Measurements from ENCODE around the gene RHOF. TPM values are rescaled to one million over a fixed set of nuclear protein-coding genes. Genes with fewer than 3 reads are reported as not detected.
A peak's percentile ranks its signal among the peaks of the same experiment; 100 is the strongest.

The RHOF gene
- total and polyA plus RNA-seq, 12 donors = 4.1 to 49.5 (median 21.8) TPM

DNA sequence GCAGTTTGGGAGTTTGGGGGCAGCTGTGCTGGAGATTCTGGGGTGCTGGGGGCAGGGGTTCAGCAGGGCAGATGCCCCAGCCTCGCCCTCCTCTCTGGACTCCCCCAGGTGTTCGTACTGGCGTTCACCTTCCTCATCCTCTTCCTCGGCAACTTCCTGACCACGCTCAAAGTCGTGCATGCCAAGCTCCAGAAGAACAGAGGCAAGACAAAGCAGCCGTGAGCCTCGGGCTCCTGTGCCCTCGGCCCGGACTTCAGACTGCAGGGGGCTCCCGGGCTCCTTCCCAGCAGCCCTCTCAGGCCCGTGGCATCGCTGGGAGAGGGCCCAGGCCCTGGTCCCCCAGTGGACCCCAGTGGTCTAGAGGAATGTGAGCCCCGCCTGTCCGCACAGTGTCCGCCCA, 18.0 kb downstream of the RHOF start:
- no peaks in the 10 kb centered on the region for H3K9me3 ChIP-seq (replicated peaks in 1 of 3)
- no peak for DNase-seq
- H3K27ac ChIP-seq = no peak overlapping the region
- H3K4me3 ChIP-seq = no peak overlapping the region
- H3K4me1 ChIP-seq (replicated peaks in 1 of 2) = peaks cover 0 to 9% of the 10 kb centered on the region in 2 donors
- intact Hi-C loops (cut with DNase I) = loop anchor here in 1 of 2 donors (2.0 kb wide), 1 partner anchor 81 kb away; no protein-coding TSS in a partner anchor
- H3K36me3 ChIP-seq (replicated peaks in 1 of 2) = no peaks in the 10 kb centered on the region
- H3K27me3 ChIP-seq = no peaks in the 10 kb centered on the region
- WGBS, 4 donors = 80 to 85% (median 80%) methylated on average over 6 to 16 of the region's 16 CpGs
- TF ChIP-seq, protein P1, sequence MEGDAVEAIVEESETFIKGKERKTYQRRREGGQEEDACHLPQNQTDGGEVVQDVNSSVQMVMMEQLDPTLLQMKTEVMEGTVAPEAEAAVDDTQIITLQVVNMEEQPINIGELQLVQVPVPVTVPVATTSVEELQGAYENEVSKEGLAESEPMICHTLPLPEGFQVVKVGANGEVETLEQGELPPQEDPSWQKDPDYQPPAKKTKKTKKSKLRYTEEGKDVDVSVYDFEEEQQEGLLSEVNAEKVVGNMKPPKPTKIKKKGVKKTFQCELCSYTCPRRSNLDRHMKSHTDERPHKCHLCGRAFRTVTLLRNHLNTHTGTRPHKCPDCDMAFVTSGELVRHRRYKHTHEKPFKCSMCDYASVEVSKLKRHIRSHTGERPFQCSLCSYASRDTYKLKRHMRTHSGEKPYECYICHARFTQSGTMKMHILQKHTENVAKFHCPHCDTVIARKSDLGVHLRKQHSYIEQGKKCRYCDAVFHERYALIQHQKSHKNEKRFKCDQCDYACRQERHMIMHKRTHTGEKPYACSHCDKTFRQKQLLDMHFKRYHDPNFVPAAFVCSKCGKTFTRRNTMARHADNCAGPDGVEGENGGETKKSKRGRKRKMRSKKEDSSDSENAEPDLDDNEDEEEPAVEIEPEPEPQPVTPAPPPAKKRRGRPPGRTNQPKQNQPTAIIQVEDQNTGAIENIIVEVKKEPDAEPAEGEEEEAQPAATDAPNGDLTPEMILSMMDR (IDR thresholded peaks at IDR 0.05) = no peak

DNA sequence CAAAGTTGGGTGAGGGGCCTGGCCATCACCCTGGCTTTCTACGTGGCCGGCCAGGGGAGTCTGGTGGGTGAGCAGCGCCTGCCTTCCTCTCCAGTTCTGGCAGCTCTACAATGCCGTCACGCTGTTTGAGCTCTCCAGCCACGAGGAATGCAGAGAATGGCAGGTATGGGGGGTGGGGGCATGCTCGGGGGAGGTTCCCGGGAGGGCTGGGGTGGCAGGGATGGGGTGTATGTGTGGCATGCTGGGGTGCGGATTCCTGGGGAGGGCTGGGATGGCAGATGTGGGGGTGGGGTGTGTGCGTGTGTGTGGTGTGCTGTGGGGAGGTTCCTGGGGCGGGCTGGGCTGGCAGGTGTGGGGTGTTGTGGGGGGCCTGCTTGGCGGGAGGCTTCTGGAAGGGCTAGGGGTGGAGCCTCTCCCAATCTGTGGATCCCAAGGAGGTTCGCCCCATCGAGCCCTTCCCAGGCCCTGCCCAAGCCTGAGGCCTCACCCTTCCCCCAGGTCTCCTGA, 18.5 kb downstream of the RHOF start:
- TF ChIP-seq, protein P1 (IDR thresholded peaks at IDR 0.05) = no peak
- TF ChIP-seq POLR2A (IDR thresholded peaks at IDR 0.05) = no peak
- no peaks in the 10 kb centered on the region for H3K36me3 ChIP-seq (replicated peaks in 1 of 2)
- no peaks in the 10 kb centered on the region for H3K27me3 ChIP-seq
- no peaks in the 10 kb centered on the region for H3K9me3 ChIP-seq (replicated peaks in 1 of 3)
- no peak for DNase-seq
- intact Hi-C loops (cut with DNase I) = loop anchor here in 1 of 2 donors (2.0 kb wide), 1 partner anchor 80 kb away; no protein-coding TSS in a partner anchor
- peaks cover 4 to 12% of the 10 kb centered on the region in 2 donors for H3K4me1 ChIP-seq (replicated peaks in 1 of 2)
- 76 to 81% (median 79%) methylated on average over 3 to 14 of the region's 14 CpGs for WGBS, 4 donors
- no peak overlapping the region for H3K27ac ChIP-seq
- H3K4me3 ChIP-seq = no peak overlapping the region

DNA sequence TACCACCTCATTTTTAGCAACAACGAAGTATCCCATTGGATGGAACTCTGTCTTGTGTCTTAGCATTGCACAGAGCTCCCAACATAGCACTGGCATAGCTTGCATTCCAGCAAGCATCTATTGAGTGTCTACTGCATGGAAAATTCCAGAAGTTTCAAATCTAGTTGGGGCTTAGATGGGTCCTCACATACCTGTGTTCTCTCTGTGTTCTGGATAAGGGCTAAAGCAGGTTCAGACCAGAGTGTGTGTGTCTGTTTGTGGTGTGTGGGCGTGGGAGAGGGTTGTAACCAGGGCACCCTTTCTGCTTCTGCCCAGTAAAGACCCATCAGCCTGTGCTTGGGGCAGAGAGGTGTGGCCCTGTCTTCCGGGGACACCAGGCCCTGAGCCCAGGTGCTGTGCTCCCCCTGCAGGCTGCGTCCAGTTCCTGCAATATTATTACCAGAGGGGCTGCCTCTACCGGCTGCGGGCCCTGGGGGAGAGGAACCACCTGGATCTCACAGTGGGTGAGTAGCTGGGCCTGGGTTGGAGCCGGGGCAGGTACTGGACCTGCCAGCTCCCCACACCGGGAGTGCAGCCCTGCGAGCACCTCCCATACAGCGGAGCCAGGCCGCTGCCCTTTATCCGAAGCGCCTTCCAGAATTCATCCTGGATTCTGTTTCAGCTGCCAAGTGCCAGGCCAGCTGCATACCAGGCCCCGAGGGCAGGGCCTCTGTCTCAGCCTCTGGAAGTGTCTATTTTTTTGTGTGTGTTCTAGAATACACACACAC, 20.3 kb downstream of the RHOF start:
- DNase-seq = peak; percentile 67 to 87 (median 80)
- H3K4me1 ChIP-seq (replicated peaks in 1 of 2) = peaks cover 9 to 16% of the 10 kb centered on the region in 2 donors
- H3K9me3 ChIP-seq (replicated peaks in 1 of 3) = no peaks in the 10 kb centered on the region
- peak overlapping the region in 1 of 5 donors; percentile 4 for H3K27ac ChIP-seq
- H3K36me3 ChIP-seq (replicated peaks in 1 of 2) = no peaks in the 10 kb centered on the region
- H3K27me3 ChIP-seq = no peaks in the 10 kb centered on the region
- TF ChIP-seq, protein P1 (IDR thresholded peaks at IDR 0.05) = peak; percentile 64 to 95 (median 92)
- TF ChIP-seq POLR2A (IDR thresholded peaks at IDR 0.05) = no peak
- 39 to 64% (median 48%) methylated on average over 9 to 14 of the region's 14 CpGs for WGBS, 4 donors
- intact Hi-C loops (cut with DNase I) = loop anchor here in 1 of 2 donors (2.0 kb wide), 1 partner anchor 76 kb away; no protein-coding TSS in a partner anchor
- H3K4me3 ChIP-seq = no peak overlapping the region

DNA sequence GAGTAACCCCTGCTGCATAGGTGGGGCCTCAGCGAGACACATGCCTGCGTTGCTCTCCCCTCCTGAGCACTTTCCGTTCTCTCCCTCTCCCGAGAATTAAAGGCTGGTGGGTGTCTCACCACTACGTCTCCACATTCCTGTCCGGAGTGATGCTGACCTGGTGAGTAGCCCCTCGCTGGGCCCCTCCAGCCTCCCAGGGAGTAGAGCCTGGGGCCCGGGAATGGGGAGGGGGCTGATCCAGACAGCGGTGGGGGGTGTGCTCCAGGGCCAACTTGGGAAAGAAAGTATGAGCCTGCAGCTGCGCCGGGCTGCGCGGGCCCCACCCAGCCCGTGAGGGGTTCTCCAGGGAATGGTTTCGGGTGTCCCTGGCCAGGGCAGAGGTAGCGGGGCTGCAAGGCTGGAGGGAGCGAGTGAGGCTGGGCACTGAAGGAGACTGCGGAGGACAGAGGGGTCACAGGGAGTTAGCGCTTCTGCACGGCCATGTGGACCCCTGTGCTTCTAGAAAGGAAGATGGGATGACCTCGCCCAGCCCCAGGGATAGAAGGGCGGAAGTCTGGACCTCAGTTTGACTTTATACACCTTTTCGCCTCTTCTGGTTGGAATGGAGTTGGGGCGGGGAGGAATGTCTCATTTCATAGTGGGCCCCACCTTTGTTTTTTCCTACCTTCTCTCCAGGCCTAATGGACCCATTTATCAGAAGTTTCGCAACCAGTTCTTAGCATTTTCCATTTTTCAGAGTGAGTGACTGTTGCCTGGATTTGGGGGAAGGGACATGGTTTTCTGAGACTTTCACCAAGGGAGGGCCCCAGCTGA, 22.5 kb downstream of the RHOF start:
- H3K27me3 ChIP-seq = no peaks in the 10 kb centered on the region
- 82 to 89% (median 85%) methylated on average over 18 to 25 of the region's 25 CpGs for WGBS, 4 donors
- H3K4me1 ChIP-seq (replicated peaks in 1 of 2) = peaks cover 9 to 22% of the 10 kb centered on the region in 2 donors
- intact Hi-C loops (cut with DNase I) = no loop called here
- H3K36me3 ChIP-seq (replicated peaks in 1 of 2) = no peaks in the 10 kb centered on the region
- DNase-seq = no peak
- TF ChIP-seq POLR2A (IDR thresholded peaks at IDR 0.05) = no peak
- TF ChIP-seq, protein P1 (IDR thresholded peaks at IDR 0.05) = no peak
- H3K27ac ChIP-seq = no peak overlapping the region
- H3K4me3 ChIP-seq = no peak overlapping the region
- H3K9me3 ChIP-seq (replicated peaks in 1 of 3) = no peaks in the 10 kb centered on the region

All from adrenal gland (tissue), 12 donors.